OCI-LY3 (cell line): ENCODE results near the gene PML.
"Not testable (repeated sequence)": the region's sequence is repeated elsewhere in the genome, so short reads cannot be mapped to it uniquely, and the experiment has no call there.

ENCODE experiments used
- H2AFZ ChIP-seq: fragments of 200-600, 300-600 bp; shearing (Covaris generic); 2 replicates; pipeline ENCODE4 v1.6.0; 2014; ENCODE audit warnings: antibody characterized with exemption, low read depth, low read length
- H3K27ac ChIP-seq: fragments of 200-600, 300-600 bp; sonication (generic); 2 replicates; pipeline ENCODE4 v1.5.1; 2014; ENCODE audit warnings: mild to moderate bottlenecking, low read length, moderate library complexity, mixed read lengths
- H3K27me3 ChIP-seq: fragments of 200-600, 300-600 bp; sonication (generic); 2 replicates; pipeline ENCODE4 v1.6.1; 2014; ENCODE audit warnings: low read depth, low read length, mixed read lengths
- H3K36me3 ChIP-seq: fragments of 200-600, 300-600 bp; sonication (generic); replicated peaks from 2 replicates; pipeline ENCODE3; 2014; ENCODE audit warnings: low read depth, low read length, mixed read lengths
- H3K4me1 ChIP-seq: fragments of 300-600, 200-600 bp; sonication (generic); 2 replicates; pipeline ENCODE4 v1.6.1; 2014; ENCODE audit warnings: low read length, mixed read lengths
- H3K4me2 ChIP-seq: fragments of 200-600, 300-600 bp; sonication (generic); 2 replicates; pipeline ENCODE4 v1.6.1; 2014; ENCODE audit warnings: low read length, mixed read lengths
- H3K4me3 ChIP-seq: fragments of 300-600, 200-600 bp; sonication (generic); 2 replicates; pipeline ENCODE4 v1.5.1; 2014; ENCODE audit warnings: antibody characterized with exemption, mild to moderate bottlenecking, low read length, moderate library complexity
- H3K79me2 ChIP-seq: fragments of 300-600, 200-600 bp; shearing (Covaris generic); 2 replicates; pipeline ENCODE4 v1.6.1; 2014; ENCODE audit warnings: mild to moderate bottlenecking, low read length, mixed read lengths
- H3K9ac ChIP-seq: fragments of 300-600, 200-600 bp; shearing (Covaris generic); 2 replicates; pipeline ENCODE4 v1.6.0; 2014; ENCODE audit warnings: mild to moderate bottlenecking, low read length, moderate library complexity
- H3K9me3 ChIP-seq: fragments of 200-600, 300-600 bp; shearing (Covaris generic); 2 replicates; pipeline ENCODE4 v1.6.1; 2014; ENCODE audit warnings: low read length, mixed read lengths; ENCODE audit not compliant: insufficient read depth
- H4K20me1 ChIP-seq: fragments of 200-600, 300-600 bp; sonication (generic); 2 replicates; pipeline ENCODE4 v1.6.1; 2016; ENCODE audit warnings: low read length, mixed read lengths; ENCODE audit not compliant: insufficient read depth
- CTCF ChIP-seq: fragments of 200-600, 300-600 bp; sonication (generic); IDR thresholded peaks from 2 replicates; pipeline ENCODE4 v1.5.1; 2014; ENCODE audit warnings: antibody characterized with exemption, low read length, low read depth
- EZH2phosphoT487 ChIP-seq: fragments of 200-600 bp; shearing (Covaris generic); IDR thresholded peaks from 2 replicates; pipeline ENCODE4 v1.6.1; 2018; ENCODE audit warnings: antibody characterized with exemption, mixed run types, low read depth

Gene PML

GRCh38 chr15:73968461-73968860 is 26.1 kb upstream of the PML start:
- Histone ChIP-seq H3K27ac (no peak overlapping the region), H3K79me2 (no peaks in the 10 kb centered on the region), H3K36me3 (no peaks in the 10 kb centered on the region), H3K4me1 (peaks cover 54% of the 10 kb centered on the region), H3K9ac (no peak overlapping the region), H3K4me3 (no peak overlapping the region), H3K27me3 (no peaks in the 10 kb centered on the region), H2AFZ (no peak overlapping the region), H3K4me2 (no peak overlapping the region), H4K20me1 (no peaks in the 10 kb centered on the region), H3K9me3 (no peaks in the 10 kb centered on the region)
- TF ChIP-seq EZH2phosphoT487 (no peak), CTCF (no peak)

GRCh38 chr15:73969151-73969759 is 25.3 kb upstream of the PML start:
- Histone ChIP-seq H3K27ac (no peak overlapping the region), H3K4me3 (no peak overlapping the region), H4K20me1 (no peaks in the 10 kb centered on the region), H3K79me2 (no peaks in the 10 kb centered on the region), H3K4me1 (peaks cover 49% of the 10 kb centered on the region), H3K36me3 (no peaks in the 10 kb centered on the region), H3K9ac (no peak overlapping the region), H3K9me3 (no peaks in the 10 kb centered on the region), H2AFZ (0 out of 2 replicates have a peak overlapping the region, but pooled peaks have one; percentile 35), H3K4me2 (no peak overlapping the region), H3K27me3 (no peaks in the 10 kb centered on the region)
- no peak for TF ChIP-seq CTCF
- TF ChIP-seq EZH2phosphoT487, result no peak

DNA sequence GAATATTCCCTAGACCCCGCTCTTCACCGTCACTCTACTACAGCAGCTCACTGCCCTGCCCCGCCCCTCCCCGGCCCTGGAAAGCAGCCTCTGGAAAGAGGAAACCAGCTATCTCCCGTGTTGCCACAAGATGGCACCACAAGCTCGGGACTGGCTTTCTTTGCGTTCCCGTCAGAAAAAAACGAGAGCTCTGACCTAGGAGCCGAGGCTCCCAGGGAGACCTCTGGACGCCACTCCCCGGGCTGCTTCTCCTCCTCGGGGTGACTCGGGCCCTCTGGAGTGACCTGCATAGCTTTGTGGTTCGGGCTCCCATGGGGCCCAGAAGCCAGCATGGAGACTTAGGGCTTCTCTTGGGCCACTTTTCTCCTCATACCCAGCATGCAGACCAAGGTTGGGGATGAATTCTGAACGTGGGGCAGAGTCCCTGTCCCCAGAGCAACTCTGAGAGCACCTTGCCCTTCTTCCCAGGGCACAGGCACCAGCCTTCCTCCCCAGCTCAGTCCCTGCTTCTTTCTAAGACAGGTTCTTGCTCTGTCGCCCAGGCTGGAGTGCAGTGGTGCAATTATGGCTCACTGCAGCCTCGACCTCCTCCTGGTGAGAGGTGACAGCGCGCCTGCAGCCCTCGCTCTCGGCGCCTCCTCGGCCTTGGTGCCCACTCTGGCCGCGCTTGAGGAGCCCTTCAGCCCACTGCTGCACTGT is 21.4 kb upstream of the PML start:
- no peak overlapping the region for H3K27ac ChIP-seq
- TF ChIP-seq CTCF (peak; percentile 95), EZH2phosphoT487 (no peak)
- H3K4me2 ChIP-seq, result peak overlapping the region; percentile 84
- H3K9me3 ChIP-seq, result no peaks in the 10 kb centered on the region
- peaks cover 19% of the 10 kb centered on the region for H3K4me1 ChIP-seq
- H2AFZ ChIP-seq, result peak overlapping the region; percentile 75
- peak overlapping the region; percentile 72 for H3K4me3 ChIP-seq
- H3K27me3 ChIP-seq, result peaks cover 7% of the 10 kb centered on the region; the same call in 1 of the 2 replicates
- H3K36me3 ChIP-seq, result no peaks in the 10 kb centered on the region
- H3K79me2 ChIP-seq, result no peaks in the 10 kb centered on the region
- peak overlapping the region; percentile 53 for H3K9ac ChIP-seq
- H4K20me1 ChIP-seq, result no peaks in the 10 kb centered on the region

GRCh38 chr15:73973683-73974200 is 20.8 kb upstream of the PML start:
- not testable (repeated sequence) for H3K27ac ChIP-seq, H2AFZ ChIP-seq, H3K4me3 ChIP-seq, H3K79me2 ChIP-seq, H3K27me3 ChIP-seq, H3K9ac ChIP-seq, H3K9me3 ChIP-seq, H3K36me3 ChIP-seq, H4K20me1 ChIP-seq
- peaks cover 19% of the 10 kb centered on the region for H3K4me1 ChIP-seq
- H3K4me2 ChIP-seq, result 0 out of 2 replicates have a peak overlapping the region, but pooled peaks have one; percentile 84

DNA sequence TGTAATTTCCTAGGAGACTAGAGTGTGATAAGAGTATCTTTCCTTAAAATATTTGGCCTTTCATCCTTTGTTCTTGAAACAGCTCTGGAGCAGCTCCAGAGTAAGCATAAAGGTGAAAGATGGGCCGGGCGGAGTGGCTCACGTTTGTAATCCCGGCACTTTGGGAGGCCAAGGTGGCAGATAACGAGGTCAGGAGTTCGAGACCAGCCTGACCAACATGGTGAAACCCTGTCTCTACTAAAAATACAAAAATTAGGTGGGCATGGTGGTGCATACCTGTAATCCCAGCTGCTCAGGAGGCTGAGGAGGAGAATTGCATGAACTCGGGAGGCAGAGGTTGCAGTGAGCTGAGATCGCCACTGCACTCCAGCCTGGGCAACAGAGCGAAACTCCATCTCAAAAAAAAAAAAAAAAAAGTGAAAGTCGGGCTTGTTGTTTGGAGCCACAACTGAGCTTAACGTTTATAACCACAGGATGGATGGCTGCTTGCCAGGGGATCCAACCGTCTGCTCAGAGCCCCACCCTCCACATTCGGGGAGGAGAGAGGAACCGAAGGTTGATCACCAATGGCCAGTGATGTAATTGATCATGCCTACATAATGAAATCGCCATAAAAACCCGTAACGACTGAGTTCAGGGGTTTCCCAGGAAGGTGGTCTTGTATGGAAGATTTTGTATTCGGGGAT is 18.9 kb upstream of the PML start:
- not testable (repeated sequence) for H3K36me3 ChIP-seq, H3K27ac ChIP-seq, H3K79me2 ChIP-seq, H3K27me3 ChIP-seq, H2AFZ ChIP-seq, H3K9me3 ChIP-seq, H3K9ac ChIP-seq, H4K20me1 ChIP-seq
- Histone ChIP-seq H3K4me1 (peaks cover 36% of the 10 kb centered on the region), H3K4me3 (peak overlapping the region; percentile 20; the same call in 1 of the 2 replicates), H3K4me2 (peak overlapping the region; percentile 41)
